Measurements from ENCODE around the gene SELENON. TPM values are rescaled to one million over a fixed set of nuclear protein-coding genes. Genes with fewer than 3 reads are reported as not detected.

The SELENON gene
- total and polyA plus RNA-seq, 2 of the 4 experiments (the other 2 are of a cell fraction), result 9.1 to 114 TPM

- H2BK5ac ChIP-seq (ENCODE audit: low read depth, low read length, poor library complexity, severe bottlenecking), result no peak overlapping the region
- no peak for TF ChIP-seq CHD1 (IDR thresholded peaks at IDR 0.05; ENCODE audit: low read depth, low read length)
- no peak for TF ChIP-seq RAD21 (IDR thresholded peaks at IDR 0.05; ENCODE audit: low read length)
- no peak for TF ChIP-seq MAZ (IDR thresholded peaks at IDR 0.05; ENCODE audit: borderline replicate concordance, low read depth, low read length)
- no peak for TF ChIP-seq FOS (IDR thresholded peaks at IDR 0.05; ENCODE audit: low read depth, low read length)
- TF ChIP-seq BHLHE40 (IDR thresholded peaks at IDR 0.05; ENCODE audit: low read depth, low read length), result no peak
- no peak for TF ChIP-seq CEBPB (IDR thresholded peaks at IDR 0.05; ENCODE audit: low read depth, low read length)
- TF ChIP-seq MXI1 (IDR thresholded peaks at IDR 0.05; ENCODE audit: borderline replicate concordance, low read depth, low read length), result no peak
- TF ChIP-seq RFX5 (IDR thresholded peaks at IDR 0.05; ENCODE audit: low read depth, low read length), result no peak
- TF ChIP-seq SMC3 (IDR thresholded peaks at IDR 0.05; ENCODE audit: low read depth, low read length), result no peak
- TF ChIP-seq POLR2A (IDR thresholded peaks at IDR 0.05; ENCODE audit: low read depth, low read length), result no peak
- TF ChIP-seq RCOR1 (IDR thresholded peaks at IDR 0.05; ENCODE audit: insufficient replicate concordance, low read length), result no peak
- TF ChIP-seq, protein P1, sequence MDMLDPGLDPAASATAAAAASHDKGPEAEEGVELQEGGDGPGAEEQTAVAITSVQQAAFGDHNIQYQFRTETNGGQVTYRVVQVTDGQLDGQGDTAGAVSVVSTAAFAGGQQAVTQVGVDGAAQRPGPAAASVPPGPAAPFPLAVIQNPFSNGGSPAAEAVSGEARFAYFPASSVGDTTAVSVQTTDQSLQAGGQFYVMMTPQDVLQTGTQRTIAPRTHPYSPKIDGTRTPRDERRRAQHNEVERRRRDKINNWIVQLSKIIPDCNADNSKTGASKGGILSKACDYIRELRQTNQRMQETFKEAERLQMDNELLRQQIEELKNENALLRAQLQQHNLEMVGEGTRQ (IDR thresholded peaks at IDR 0.05; ENCODE audit: low read depth, low read length), result no peak
- TF ChIP-seq CTCF (conservative IDR thresholded peaks at IDR 0.05; ENCODE audit: low read depth, low read length), result no peak
- TF ChIP-seq MAFK (IDR thresholded peaks at IDR 0.05; ENCODE audit: low read depth, low read length), result no peak
- TF ChIP-seq, protein P2, sequence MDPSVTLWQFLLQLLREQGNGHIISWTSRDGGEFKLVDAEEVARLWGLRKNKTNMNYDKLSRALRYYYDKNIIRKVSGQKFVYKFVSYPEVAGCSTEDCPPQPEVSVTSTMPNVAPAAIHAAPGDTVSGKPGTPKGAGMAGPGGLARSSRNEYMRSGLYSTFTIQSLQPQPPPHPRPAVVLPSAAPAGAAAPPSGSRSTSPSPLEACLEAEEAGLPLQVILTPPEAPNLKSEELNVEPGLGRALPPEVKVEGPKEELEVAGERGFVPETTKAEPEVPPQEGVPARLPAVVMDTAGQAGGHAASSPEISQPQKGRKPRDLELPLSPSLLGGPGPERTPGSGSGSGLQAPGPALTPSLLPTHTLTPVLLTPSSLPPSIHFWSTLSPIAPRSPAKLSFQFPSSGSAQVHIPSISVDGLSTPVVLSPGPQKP (IDR thresholded peaks at IDR 0.05; ENCODE audit: borderline replicate concordance, low read depth, low read length), result no peak
- no peak for TF ChIP-seq NFE2L2 (IDR thresholded peaks at IDR 0.05; ENCODE audit: low read depth, low read length)
- 82% methylated on average over 2 of the region's 27 CpGs; no CpG with 5 or more reads in 1 of the 2 experiments for WGBS, 2 experiments (ENCODE audit: extremely low coverage in 2 of 2, insufficient read length in 1 of 2)
- CTCF ChIA-PET, result no interaction called here
- POLR2A ChIA-PET (ENCODE audit: unreplicated experiment), result no interaction called here
- H3K9ac ChIP-seq (ENCODE audit: low read depth, low read length), result no peak overlapping the region
- ATAC-seq (ENCODE audit: low read depth), result no peak
- H3K23ac ChIP-seq (ENCODE audit: low read depth, low read length), result no peak overlapping the region
- H4K8ac ChIP-seq (ENCODE audit: low read depth in 2 of 2, low read length in 2 of 2), result no peak overlapping the region
- no peak overlapping the region for H4K91ac ChIP-seq (ENCODE audit: insufficient read depth, low read depth, low read length)
- H3K27ac ChIP-seq (ENCODE audit: insufficient read depth, low read length), result no peak overlapping the region
- no peak overlapping the region for H3K14ac ChIP-seq (replicated peaks; ENCODE audit: low read depth, low read length)
- H2AFZ ChIP-seq (replicated peaks; ENCODE audit: low read length, poor library complexity), result no peak overlapping the region
- H2BK120ac ChIP-seq (ENCODE audit: low read depth, low read length), result no peak overlapping the region
- dilution Hi-C loops (cut with HindIII; ENCODE audit: low sequenced_read_pairs, unreplicated experiment), result no loop called here
- H2AK9ac ChIP-seq (replicated peaks; ENCODE audit: low read depth, low read length, poor library complexity), result no peak overlapping the region
- no peak for DNase-seq
- H3K9me3 ChIP-seq (ENCODE audit: control insufficient read depth, insufficient read depth, low read length), result no peaks in the 10 kb centered on the region
- H3K4me1 ChIP-seq (ENCODE audit: control insufficient read depth, insufficient read depth, low read length), result peaks cover 4% of the 10 kb centered on the region; the same call in 1 of the 2 replicates
- no peak overlapping the region for H3K18ac ChIP-seq (ENCODE audit: low read depth, low read length)
- H3K79me1 ChIP-seq (ENCODE audit: low read depth in 1 of 2, low read length in 2 of 2), result no peaks in the 10 kb centered on the region
- BruUV-seq (replicated peaks), result no TSS peak
- H3K27me3 ChIP-seq (ENCODE audit: control insufficient read depth, insufficient read depth, low read length), result no peaks in the 10 kb centered on the region
- no peak overlapping the region for H3K4ac ChIP-seq (ENCODE audit: low read depth, low read length)
- in situ Hi-C loops (cut with MboI; ENCODE audit: low sequenced_read_pairs), result no loop called here
- H2BK20ac ChIP-seq (ENCODE audit: low read depth, low read length), result no peak overlapping the region
- peaks cover 14% of the 10 kb centered on the region for H3K9me1 ChIP-seq (ENCODE audit: insufficient read depth, low read length)
- no peak overlapping the region for H3K56ac ChIP-seq (ENCODE audit: extremely low read depth, insufficient read depth, low read length)
- H3K4me2 ChIP-seq (ENCODE audit: low read depth, low read length), result no peak overlapping the region
- intact Hi-C loops (cut with micrococcal nuclease), result no loop called here
- no peak overlapping the region for H2BK15ac ChIP-seq (ENCODE audit: low read depth, low read length)
- H4K20me1 ChIP-seq (ENCODE audit: insufficient read depth, low read length), result no peaks in the 10 kb centered on the region
- no peak overlapping the region for H3K4me3 ChIP-seq (ENCODE audit: insufficient read depth, low read depth, low read length)
- no peak overlapping the region for H4K5ac ChIP-seq (ENCODE audit: low read depth, low read length)
- H2AK5ac ChIP-seq (ENCODE audit: low read depth, low read length), result no peak overlapping the region
- peaks cover 31% of the 10 kb centered on the region; the same call in 1 of the 2 replicates for H3K36me3 ChIP-seq (ENCODE audit: control insufficient read depth, insufficient read depth, low read length)
Measured at GRCh38 chr1:25769625-25770383, 30.2 kb upstream of the SELENON start.
